ENCODE data around the gene IL10RB.

GRCh38 chr21:33244082-33244778 lies 21.9 kb upstream of the IL10RB start:
- no peak for TF ChIP-seq ARNTL (CRISPR knock-in tag; IDR thresholded peaks at IDR 0.05; ENCODE audit: borderline replicate concordance, low read depth)
- no peak for TF ChIP-seq BACH2 (CRISPR knock-in tag; IDR thresholded peaks at IDR 0.05; ENCODE audit: borderline replicate concordance)
- TF ChIP-seq ZFP30 (CRISPR knock-in tag; IDR thresholded peaks at IDR 0.05), result no peak
- TF ChIP-seq ZNF8 (CRISPR knock-in tag; IDR thresholded peaks at IDR 0.05), result no peak
- TF ChIP-seq SNAI2 (CRISPR knock-in tag; IDR thresholded peaks at IDR 0.05), result no peak

Data from SK-N-SH treated with all-trans-retinoic acid at 6 μM for 48 hours (cell line).